T-helper 22 cell (primary cell): ENCODE measurements around the gene PABPC1L.

Experiments used
- DNase-seq: peaks from one replicate; pipeline ENCODE4 v3.0.0-alpha.2; 2020; ENCODE audit warnings: low read depth

The PABPC1L gene

DNA sequence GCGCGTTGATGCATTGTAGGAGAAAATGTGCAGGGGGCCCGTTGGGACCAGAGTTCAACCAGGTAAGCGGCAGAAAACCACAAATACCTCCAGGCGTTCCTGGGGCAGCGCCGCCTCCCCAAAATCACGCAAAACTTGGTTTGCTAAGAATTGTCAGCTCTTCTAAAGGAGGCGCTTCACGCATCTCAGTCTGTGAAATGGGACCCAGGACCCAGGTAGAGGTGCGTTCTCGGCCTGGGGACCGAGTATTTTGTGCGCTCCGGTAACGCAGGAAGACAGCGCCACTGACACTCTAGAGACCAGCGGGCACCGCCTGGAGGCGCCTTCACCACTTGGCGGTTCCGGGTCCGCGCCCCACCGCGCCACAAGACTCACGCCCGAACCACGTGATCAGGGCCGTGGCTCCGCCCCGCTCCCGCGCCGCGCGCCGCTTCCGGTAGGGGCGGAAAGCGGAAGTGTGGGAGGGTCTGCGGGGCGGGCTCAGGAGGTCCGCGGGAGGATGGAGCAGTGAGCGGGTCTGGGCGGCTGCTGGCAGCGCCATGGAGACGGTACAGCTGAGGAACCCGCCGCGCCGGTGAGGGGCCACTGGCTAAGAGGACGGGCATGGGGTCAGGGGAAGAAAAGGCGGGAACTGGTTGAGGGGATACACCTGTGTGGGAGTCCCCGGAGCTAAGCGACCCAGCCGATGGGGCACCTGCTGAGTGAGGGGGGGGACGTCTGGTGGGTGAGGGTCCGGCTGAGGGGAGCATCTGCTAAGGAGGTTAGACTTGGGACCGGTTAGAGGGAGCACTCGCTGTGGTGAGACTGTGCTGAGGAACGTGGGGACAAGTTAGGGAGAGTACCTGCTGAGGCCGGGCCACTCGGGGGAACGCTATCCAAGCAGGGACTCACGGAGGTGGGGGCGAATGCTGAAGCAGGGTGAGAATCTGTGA, 56.4 kb downstream of the PABPC1L start, which contains the start of gene STK4:
STK4 (plus strand) TSS at position 483 of the 932 bp plus-strand sequence; CDS start at position 540, 57 bp downstream.
- DNase-seq: peak; percentile 90

DNA sequence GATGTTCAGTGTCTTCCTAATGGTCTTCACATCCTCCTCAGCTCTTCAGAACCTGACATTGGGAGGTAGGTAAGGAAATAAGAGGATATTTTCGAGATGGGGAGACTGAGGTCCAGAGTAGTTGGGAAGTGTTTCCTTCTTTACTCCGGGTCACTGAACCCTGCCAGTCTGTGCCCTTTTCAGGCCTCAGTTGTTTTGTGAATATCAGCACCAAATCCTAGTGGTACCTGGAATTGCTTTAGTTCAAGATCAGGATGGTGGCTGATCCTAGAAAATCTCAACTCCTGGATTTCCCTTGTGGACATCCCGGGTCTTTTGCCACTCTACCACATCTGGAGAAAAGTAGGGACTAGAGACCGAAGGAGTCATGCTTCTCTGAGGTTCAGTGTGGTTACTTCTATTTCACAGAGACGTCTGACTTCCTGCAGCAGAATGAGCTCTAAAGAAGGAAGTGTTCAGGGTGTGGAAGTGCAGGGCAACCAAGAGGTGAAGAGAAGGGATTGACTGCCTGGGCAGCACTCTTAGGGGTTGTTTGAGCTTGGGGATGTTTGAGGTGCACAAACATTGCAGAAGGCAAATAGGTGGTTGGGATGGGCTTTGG, 57.4 kb downstream of the PABPC1L start:
- no peak for DNase-seq

DNA sequence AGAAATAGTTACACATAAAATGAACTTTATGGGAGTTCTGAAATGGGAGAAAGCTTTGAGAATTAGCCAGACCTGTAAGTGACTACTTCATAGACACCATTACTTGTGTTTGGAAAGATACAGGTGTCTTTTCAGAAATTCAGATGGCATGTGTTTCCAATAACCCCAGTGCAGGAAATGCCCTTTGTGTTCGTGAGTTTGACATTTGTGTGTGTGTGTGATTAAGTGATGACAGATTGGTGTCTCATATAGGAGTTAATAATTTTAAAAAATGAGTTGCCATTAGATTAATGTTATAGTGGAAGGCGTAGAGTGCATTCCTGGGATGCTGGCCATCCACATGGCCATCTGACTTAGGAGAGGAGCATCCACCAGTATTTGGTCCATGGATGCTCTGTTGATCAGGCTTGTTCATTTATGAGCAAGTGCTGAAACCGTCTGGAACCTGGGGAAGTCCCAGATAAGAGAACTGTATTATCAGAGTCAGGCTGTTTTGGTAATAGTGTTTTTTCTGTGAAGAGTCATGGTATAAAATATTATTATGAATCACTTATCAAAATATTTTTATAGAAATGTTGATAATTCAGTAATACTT, 59.5 kb downstream of the PABPC1L start:
- DNase-seq: no peak

DNA sequence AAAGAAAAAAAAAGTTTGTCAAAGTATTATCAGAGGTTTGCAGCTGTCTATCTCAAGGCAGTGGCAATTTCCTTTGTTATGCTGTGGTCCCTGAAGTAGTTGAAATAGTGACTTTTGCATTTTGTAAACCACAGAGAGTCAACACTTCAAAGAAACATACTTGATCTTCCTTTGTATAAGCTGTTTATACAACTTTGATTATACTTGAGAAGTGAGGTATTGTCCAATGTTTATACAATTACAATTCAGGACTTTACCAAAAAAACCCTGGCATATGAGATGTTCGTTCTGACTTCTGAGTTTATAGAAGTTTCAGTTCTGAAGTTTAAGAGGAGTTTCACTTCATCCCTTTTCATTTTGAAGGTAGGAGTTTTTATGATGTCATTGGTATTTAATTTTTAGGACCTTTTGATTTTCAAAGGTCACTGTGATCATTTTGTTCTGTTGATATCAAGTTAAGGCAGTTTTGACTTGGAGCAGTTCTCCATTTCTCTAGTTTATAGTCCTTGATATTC, 60.4 kb downstream of the PABPC1L start:
- no peak for DNase-seq

DNA sequence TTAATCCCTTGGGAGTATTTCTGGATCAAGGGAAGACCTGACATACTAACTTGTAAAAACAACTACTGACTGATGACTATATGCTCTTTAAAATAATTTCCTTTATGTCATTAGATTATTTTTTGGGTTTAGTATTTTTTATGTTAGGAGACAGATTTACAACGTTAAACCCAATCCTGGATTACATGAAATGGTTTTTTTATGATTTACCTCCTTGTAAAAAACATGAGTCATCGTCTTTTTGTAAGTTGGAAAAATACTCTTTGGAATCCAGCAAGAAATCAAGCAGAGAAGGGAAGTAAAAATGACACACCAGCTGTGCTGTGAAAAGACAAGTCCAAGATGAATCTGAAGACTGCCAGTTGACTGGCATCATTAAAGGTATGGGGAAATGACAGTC, 63.2 kb downstream of the PABPC1L start:
- no peak for DNase-seq

DNA sequence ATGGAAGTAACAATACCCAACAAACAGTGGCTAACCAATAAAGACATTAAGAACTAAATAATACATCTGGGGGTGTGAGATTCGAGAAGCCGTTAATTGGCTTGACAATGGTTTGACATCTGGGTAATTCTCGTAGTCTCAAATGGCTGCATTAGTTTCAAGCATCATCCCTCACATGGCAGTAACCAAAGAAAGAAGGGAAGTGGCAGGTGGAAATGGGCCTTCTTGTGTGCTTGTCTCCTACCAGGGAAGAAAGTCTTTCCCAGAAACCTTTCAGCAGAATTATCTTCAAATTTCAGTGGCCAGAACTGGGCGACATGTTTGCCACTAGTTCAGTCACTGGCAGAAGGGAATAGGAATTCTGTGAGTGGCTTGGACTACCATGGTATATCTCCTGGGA, 66.8 kb downstream of the PABPC1L start:
- no peak for DNase-seq

DNA sequence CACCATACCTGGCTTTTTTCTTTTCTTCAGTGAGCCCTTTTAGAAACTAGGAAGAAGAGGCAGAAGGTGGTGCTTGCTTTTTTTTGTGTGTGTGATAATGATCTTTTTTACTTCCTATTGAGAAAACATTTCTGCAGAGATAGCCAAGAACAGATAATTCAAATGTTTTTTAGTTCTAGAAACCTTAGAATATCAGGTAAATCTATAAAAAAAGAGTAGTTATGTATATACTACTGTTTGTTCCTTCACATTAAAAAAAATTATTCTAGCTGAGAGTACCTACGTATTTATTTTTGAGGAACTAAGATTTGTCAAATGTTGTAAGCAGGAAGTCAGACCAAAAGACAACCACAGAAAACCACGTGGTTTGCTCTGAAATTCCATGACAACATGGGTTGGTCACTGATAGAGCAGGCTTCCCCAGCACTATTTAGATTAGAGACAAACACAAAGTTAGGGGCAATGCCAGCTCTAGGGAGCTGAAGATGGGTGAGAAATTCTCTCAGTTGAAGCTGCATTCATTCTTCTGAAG, 69.3 kb downstream of the PABPC1L start:
- peak; percentile 69 for DNase-seq

DNA sequence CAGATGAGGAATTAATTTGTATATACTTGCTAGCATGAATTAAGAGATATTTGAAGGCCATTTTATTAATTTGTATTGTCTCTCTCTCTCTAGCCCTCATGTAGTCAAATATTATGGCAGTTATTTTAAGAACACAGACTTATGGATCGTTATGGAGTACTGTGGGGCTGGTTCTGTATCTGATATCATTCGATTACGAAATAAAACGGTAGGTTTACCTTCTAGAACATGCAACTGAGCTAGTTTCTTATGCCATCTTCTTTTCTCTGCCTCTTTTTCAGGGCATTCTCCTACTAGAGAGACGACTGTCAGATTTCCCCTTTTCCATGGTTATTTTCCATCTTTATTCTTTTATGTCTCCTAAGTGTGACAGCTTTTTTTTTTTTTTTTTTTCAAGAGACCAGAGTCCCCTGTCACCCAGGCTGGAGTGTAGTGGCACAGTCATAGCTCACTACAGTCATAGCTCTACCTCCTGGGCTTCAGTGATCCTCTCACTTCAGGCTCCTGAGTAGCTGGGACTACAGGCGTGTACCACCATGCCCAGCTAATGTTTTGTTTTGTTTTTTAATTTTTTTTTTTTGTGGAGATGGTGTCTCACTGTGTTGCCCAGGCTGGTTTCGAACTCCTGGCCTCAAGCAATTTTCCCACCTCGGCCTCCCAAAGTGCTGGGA, 72.0 kb downstream of the PABPC1L start:
- no peak for DNase-seq

DNA sequence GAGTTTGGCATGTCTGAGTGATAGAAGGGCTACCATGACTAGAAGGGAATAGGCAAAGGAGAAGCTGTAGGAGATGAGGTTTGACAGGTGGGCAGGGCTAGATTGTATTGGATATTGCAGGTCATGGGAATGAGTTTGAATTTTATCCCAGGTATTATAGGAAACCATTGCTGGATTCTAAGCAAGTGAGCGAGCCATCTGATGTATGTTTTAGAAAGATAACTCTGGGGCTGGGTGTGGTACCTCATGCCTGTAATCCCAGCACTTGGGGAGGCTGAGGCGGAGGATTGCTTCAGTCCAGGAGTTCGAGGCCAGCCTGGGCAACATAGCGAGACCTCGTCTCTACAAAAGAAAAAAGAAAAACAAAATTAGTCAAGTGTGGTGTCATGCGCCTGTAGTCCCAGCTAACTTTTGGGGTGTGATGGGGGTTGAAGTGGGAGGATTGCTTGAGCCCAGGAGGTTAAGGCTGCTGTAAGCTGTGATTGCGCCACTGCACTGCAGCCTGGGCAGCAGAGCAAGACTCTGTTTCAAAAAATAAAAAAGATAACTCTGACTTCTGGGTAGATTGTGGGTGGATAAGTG, 73.3 kb downstream of the PABPC1L start:
- DNase-seq: no peak

DNA sequence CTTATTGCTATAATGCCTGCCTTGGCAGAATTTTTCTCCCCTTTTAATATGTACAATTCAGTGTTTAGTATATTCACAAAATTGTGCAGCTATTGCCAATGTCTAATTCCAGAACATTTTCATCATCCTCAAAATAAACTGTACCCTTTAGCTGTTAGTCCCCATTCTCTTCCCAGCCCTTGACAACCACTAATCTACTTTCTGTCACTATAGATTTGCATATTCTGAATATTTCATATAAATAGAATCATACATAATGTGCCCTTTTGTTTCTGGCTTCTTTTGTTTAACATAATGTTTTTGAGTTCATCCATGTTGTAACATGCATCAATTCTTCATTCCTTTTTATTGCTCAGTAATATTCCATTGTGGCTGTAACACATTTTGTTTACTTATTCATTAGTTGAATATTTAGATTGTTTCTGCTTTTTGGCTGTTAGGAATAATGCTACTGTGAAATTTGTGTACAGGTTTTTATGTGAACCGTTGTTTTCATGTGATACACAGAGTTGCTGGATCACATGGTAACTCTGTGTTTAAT, 78.8 kb downstream of the PABPC1L start:
- no peak for DNase-seq
